Large intestine (tissue), 3 donors: ENCODE data around the gene SLC38A9. TPM values are rescaled to one million over a fixed set of nuclear protein-coding genes. Genes with fewer than 3 reads are reported as not detected.
A peak's percentile ranks its signal among the peaks of the same experiment; 100 is the strongest.
"Not testable (repeated sequence)": the region's sequence is repeated elsewhere in the genome, so short reads cannot be mapped to it uniquely, and the experiment has no call there.

Experiments used
- DNase-seq, 2 donors: peaks; one replicate each; pipeline versions ENCODE4 v3.0.0 to v3.0.0-alpha.2; 2013
- H3K27ac ChIP-seq: one replicate; pipeline ENCODE4 v1.5.1; 2013; ENCODE audit warnings: low read length
- H3K27me3 ChIP-seq: 2 replicates; pipeline ENCODE4 v1.6.1; 2013; ENCODE audit warnings: low read length; ENCODE audit not compliant: control insufficient read depth, insufficient read depth
- H3K36me3 ChIP-seq: 2 replicates; pipeline ENCODE4 v1.6.1; 2013; ENCODE audit warnings: low read length; ENCODE audit not compliant: control insufficient read depth, insufficient read depth
- H3K4me1 ChIP-seq: one replicate; pipeline ENCODE4 v1.6.1; 2013; ENCODE audit warnings: low read length; ENCODE audit not compliant: control insufficient read depth, insufficient read depth
- H3K4me3 ChIP-seq: one replicate; pipeline ENCODE4 v1.5.1; 2013; ENCODE audit warnings: low read length
- H3K9me3 ChIP-seq: one replicate; pipeline ENCODE4 v1.6.1; 2013; ENCODE audit warnings: mild to moderate bottlenecking, low read depth, low read length, moderate library complexity; ENCODE audit not compliant: control insufficient read depth
- WGBS: methylation state at CpG from one replicate; pipeline ENCODE4 v1.1.5; 2013; ENCODE audit warnings: low lambda C conversion rate; ENCODE audit not compliant: insufficient coverage; 5-methylcytosine and 5-hydroxymethylcytosine counted together
- polyA plus RNA-seq: library from polyadenylated mRNA; unstranded; fragments of 120-200 nt; gene quantifications from one replicate; pipeline ENCODE4 v1.2.1, GENCODE V29; 2013

The SLC38A9 gene
- polyA plus RNA-seq, 1 donor = 25.9 TPM

GRCh38 chr5:55620009-55620765, 91.9 kb downstream of the SLC38A9 start:
- Histone ChIP-seq H3K27me3 (no peaks in the 10 kb centered on the region), H3K4me1 (no peaks in the 10 kb centered on the region), H3K36me3 (no peaks in the 10 kb centered on the region), H3K9me3 (no peaks in the 10 kb centered on the region), H3K4me3 (no peak overlapping the region), H3K27ac (no peak overlapping the region)
- DNase-seq = no peak
- WGBS = 83% methylated on average over 1 of the region's 6 CpGs

GRCh38 chr5:55618318-55618717, 93.8 kb downstream of the SLC38A9 start:
- WGBS = 100% methylated on average over 2 of the region's 5 CpGs

GRCh38 chr5:55613112-55613868, 98.8 kb downstream of the SLC38A9 start:
- no peak for DNase-seq
- Histone ChIP-seq H3K27me3 (no peaks in the 10 kb centered on the region), H3K4me3 (no peak overlapping the region), H3K4me1 (no peaks in the 10 kb centered on the region), H3K36me3 (no peaks in the 10 kb centered on the region), H3K27ac (no peak overlapping the region), H3K9me3 (peaks cover 8% of the 10 kb centered on the region)
- WGBS = no CpG with 5 or more reads among the region's 39 CpGs

More at GRCh38 chr5:55618318-55618717, 93.8 kb downstream of the SLC38A9 start:
- Histone ChIP-seq H3K9me3 (peaks cover 4% of the 10 kb centered on the region), H3K27ac (no peak overlapping the region), H3K4me3 (no peak overlapping the region), H3K4me1 (no peaks in the 10 kb centered on the region), H3K36me3 (no peaks in the 10 kb centered on the region), H3K27me3 (no peaks in the 10 kb centered on the region)
- no peak for DNase-seq

- Histone ChIP-seq H3K4me1 (no peaks in the 10 kb centered on the region), H3K36me3 (no peaks in the 10 kb centered on the region), H3K27ac (no peak overlapping the region), H3K9me3 (peaks cover 8% of the 10 kb centered on the region), H3K4me3 (no peak overlapping the region), H3K27me3 (no peaks in the 10 kb centered on the region)
- no peak for DNase-seq
Measured at GRCh38 chr5:55610542-55610941, 101.6 kb downstream of the SLC38A9 start.

GRCh38 chr5:55609413-55609812, 102.7 kb downstream of the SLC38A9 start:
- Histone ChIP-seq H3K4me1 (no peaks in the 10 kb centered on the region), H3K27me3 (no peaks in the 10 kb centered on the region), H3K4me3 (no peak overlapping the region), H3K36me3 (no peaks in the 10 kb centered on the region), H3K27ac (no peak overlapping the region), H3K9me3 (peaks cover 8% of the 10 kb centered on the region)
- no peak for DNase-seq
- WGBS = no CpG with 5 or more reads among the region's 1 CpG

- no peak for DNase-seq
- no peak overlapping the region for H3K27ac ChIP-seq
- no CpG with 5 or more reads among the region's 6 CpGs for WGBS
Measured at GRCh38 chr5:55608595-55609349, 103.4 kb downstream of the SLC38A9 start.

GRCh38 chr5:55607309-55607708, 104.8 kb downstream of the SLC38A9 start:
- DNase-seq = not testable (repeated sequence)

More at GRCh38 chr5:55608595-55609349, 103.4 kb downstream of the SLC38A9 start:
- H3K36me3 ChIP-seq = no peaks in the 10 kb centered on the region
- no peaks in the 10 kb centered on the region for H3K27me3 ChIP-seq
- H3K4me3 ChIP-seq = no peak overlapping the region
- H3K4me1 ChIP-seq = no peaks in the 10 kb centered on the region
- peaks cover 8% of the 10 kb centered on the region for H3K9me3 ChIP-seq

GRCh38 chr5:55604611-55605067, 107.5 kb downstream of the SLC38A9 start:
- WGBS = no CpG with 5 or more reads among the region's 7 CpGs
- no peak overlapping the region for H3K27ac ChIP-seq
- no peaks in the 10 kb centered on the region for H3K9me3 ChIP-seq
- no peak for DNase-seq
- no peaks in the 10 kb centered on the region for H3K36me3 ChIP-seq
- peaks cover 20% of the 10 kb centered on the region for H3K4me1 ChIP-seq
- H3K4me3 ChIP-seq = no peak overlapping the region
- H3K27me3 ChIP-seq = no peaks in the 10 kb centered on the region

More at GRCh38 chr5:55607309-55607708, 104.8 kb downstream of the SLC38A9 start:
- not testable (repeated sequence) for H3K36me3 ChIP-seq, H3K27me3 ChIP-seq, H3K4me1 ChIP-seq, H3K27ac ChIP-seq, H3K4me3 ChIP-seq, H3K9me3 ChIP-seq
- 67% methylated on average over 3 of the region's 5 CpGs for WGBS

- WGBS = 100% methylated on average over 1 of the region's 5 CpGs
- DNase-seq = no peak
- Histone ChIP-seq H3K36me3 (no peaks in the 10 kb centered on the region), H3K27me3 (no peaks in the 10 kb centered on the region), H3K4me1 (peaks cover 20% of the 10 kb centered on the region), H3K9me3 (no peaks in the 10 kb centered on the region), H3K27ac (no peak overlapping the region), H3K4me3 (no peak overlapping the region)
Measured at GRCh38 chr5:55603922-55604321, 108.2 kb downstream of the SLC38A9 start.

- Histone ChIP-seq H3K4me3 (no peak overlapping the region), H3K9me3 (no peaks in the 10 kb centered on the region), H3K4me1 (peaks cover 27% of the 10 kb centered on the region), H3K36me3 (no peaks in the 10 kb centered on the region), H3K27ac (peak overlapping the region; percentile 81), H3K27me3 (no peaks in the 10 kb centered on the region)
- WGBS = 83% methylated on average over 1 of the region's 1 CpG
- no peak for DNase-seq
Measured at GRCh38 chr5:55601628-55602027, 110.5 kb downstream of the SLC38A9 start.
